CD4-positive, alpha-beta T cell treated with Interleukin-6 for 4 hours (primary cell): Measurements from ENCODE around the gene ARHGAP24.

Experiments used
- DNase-seq: peaks from one replicate; pipeline ENCODE4 v3.0.0-alpha.2; 2020; ENCODE audit warnings: mixed read lengths

Gene ARHGAP24

DNA sequence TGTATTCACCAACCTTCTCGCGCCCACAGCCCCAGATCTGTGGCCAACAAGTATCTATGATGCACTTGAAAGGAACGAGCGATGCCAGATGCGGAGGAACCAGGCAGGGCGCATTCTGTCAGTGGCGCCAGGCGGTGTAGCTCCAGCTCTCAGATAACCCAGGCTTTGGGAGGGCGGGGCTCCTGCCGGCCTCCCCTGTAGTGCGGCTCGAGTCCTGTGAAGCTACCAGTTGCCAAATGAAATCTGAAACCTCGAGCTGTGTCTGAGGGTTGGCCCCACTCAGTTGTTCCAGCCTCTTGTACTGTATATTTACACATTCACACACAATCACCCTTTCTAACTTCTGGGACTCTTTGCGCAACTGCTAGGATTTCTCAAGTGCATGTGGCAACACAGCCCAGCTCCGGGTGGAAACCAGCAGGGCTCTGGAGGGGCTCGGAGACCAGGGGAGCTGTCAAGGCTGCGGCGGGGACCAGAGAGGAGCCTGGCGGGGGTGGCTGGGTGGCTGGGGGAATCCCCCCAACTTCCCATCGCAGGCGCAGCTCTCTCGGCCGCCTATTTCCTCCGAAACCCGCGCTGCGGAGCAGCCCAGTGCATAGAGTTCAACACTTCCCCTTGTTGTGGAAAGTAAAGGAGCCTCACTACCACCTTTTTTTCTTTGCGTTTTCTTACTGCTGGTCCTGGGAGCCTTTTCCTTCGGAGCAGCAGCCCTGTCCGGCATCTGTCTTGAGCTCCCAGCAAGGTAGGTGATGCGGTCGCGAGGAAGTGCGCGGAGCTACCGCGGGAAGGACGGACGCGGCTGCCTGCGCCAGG is at the start of gene ARHGAP24:
Gene ARHGAP24 (plus strand): TSS at position 333 of the 813 bp plus-strand sequence.
- DNase-seq: no peak

DNA sequence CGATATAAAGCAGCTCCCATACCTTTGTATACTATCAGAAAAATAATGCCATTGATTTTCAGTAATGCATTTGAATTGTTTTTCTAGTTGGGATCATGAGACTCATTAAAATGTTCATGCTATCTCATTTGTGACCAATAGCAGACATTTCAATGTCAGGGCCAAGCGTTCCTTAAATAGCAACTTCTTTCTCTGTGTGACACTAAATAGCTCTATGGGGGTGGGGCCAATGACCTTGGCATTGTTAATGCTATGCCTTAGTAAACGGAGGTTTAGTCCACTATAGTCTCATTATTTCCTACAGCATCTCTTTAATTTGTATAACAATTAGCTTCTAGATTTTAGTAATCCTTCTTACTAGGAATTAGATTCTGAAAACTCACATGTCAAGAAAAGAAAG is 48.6 kb upstream of the ARHGAP24 start:
- DNase-seq: no peak

DNA sequence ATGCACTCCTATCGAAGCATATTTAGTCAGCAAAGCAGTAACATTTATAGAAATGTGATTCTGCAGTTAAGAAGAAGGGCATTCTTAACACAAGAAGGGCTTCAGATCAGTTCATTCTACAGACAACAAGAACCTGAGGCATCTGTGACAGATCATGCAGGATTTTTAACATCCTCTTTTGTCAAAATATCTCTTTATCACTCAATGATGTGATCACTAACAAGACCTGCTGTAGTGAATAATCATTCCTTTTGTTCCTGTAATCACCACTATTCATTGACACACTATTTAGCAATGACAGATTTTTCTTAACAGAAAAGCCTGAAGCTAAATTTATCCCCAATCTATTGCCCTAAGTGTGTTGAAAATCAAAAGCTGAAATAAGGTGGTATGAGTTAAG is 47.8 kb upstream of the ARHGAP24 start:
- DNase-seq: no peak

DNA sequence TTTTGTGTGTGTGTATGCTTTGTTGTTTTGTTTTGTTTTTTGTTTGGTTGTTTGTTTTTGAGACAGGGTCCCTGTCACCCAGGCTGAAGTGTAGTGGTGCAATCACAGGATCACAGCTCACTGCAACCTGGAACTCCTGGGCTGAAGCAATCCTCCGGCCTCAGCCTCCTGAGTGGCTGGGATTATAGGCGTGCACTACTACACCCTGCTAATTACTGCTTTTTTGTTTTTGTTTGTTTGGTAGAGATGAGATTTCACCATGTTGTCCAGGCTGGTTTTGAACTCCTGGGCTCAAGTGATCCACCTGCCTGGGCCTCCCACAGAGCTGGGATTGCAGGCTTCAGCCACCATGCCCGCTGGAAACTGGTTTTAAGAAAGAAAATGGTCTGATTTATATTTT is 44.7 kb upstream of the ARHGAP24 start:
- no peak for DNase-seq

DNA sequence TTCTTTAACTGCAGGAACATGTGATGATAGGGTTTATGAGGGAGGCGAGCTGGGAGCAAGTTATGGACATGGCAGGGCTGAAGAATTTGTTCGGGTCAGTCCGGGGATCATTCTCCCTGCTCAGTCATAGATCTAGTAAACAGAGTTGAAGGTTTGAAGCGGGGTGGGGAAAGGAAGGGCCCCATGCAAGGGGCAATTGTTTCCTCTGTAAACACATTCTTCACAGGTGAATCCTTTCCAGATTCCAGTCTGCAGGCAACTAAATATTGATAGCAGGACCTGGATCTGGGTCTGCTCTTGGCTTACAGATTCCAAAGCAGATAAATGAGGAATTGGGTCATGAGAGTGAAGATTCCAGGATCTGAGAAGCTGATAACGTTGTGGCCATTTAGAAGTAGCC is 44.3 kb upstream of the ARHGAP24 start:
- DNase-seq: no peak

DNA sequence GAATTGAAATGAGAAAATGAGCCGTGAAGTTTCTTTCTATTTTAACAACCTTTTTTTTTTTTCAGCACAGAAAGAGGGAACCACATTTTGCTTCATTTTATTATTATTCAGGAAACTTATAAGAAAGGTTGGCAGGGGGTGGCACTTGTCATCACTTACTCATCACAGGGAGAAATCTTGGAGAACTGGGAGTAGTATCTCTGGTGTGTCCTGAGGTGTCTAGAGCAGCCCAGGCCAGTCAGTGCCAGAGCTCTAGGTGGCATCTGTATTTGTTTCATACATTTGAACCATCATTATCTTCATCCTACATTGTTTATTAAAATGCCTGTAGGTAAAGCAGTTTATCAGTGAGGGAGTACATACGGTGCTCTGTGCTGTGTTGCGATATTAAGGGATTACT is 43.8 kb upstream of the ARHGAP24 start:
- no peak for DNase-seq

DNA sequence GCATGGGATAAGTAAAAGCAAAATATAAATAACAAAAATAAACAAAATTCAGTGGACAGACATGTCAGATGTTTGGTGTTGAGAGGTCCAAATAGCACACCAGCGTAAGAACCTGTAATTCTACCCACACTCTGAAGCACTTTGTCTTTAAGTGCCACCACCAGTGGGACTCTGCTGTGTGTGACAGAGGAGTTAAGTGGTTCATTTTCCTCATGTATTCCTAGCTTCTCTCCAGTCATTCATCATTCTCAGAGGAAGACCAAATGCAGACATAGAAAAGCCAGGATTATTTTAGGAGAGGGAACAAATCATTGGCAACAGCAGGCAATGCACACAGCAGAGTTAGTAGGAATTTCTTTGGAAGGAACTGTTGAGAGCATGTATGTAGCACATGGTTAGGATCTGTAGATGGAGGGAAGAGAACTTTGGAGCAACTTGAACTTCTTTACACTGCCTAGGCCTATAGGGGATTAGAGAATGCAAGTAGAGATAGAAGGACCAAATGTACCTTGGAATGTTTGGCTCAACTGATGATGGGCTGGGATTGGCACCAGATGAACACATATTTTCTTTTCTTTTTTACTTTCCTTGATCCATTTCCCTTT is 43.0 kb upstream of the ARHGAP24 start:
- DNase-seq: no peak

DNA sequence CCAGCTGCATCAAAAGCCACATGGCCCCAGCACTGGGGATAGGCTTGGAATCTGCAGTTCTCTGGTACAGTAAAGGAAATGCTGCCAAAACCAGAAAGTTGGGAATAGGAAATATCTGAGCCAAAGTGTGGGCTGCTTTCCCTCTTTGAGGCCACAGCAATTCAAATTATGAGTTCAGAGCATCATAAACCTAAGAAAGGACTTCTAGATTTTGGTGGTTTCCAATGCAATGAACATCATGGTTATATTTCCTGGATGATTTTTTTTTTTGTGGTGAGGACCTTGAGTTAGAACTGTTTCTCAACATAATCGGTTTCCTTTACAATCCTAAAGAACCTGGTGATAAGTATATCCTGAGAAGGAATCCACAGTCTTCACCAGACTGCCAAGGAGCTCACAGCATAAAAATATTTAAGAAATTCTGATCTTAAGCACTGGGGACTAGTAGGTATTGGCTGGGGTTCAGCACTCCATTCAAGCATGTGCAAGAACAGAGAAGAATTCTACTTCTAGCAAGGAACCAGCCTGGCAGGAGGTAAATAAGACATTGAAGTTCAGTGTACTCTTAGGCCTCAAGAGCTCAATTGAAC is 29.8 kb upstream of the ARHGAP24 start:
- DNase-seq: no peak

DNA sequence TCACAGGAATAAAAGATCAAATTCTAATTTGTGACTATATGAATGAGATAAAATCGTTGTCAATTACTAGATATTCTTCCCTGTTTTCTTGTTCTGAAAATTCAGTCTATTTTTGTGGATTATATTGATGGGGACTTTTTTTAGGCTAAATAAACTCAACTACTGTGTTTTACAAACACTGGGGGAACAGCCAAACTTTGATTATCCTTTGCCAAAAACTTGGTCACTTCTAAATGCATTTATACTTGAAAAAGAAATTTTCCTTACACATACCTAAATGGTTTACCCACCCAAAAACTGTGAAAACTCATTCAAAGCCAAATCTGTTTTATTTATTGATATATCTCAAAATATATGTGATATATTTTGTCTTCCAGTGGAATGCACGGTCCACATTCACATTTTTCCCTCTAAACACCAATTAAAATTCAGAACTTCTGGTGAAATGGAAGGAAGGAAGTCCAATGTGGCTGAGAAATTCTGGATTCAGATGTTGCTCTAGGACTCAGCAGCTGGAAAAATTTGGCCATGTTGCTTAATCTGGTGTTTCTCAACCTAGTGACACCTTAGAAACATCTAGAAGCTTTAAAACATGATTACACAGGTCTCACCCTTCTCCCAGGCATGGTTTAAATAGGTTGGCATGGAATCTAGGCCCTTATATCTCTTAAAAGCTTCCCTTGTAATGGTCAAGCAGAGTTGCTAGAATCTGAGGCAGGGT is 28.6 kb upstream of the ARHGAP24 start:
- no peak for DNase-seq

DNA sequence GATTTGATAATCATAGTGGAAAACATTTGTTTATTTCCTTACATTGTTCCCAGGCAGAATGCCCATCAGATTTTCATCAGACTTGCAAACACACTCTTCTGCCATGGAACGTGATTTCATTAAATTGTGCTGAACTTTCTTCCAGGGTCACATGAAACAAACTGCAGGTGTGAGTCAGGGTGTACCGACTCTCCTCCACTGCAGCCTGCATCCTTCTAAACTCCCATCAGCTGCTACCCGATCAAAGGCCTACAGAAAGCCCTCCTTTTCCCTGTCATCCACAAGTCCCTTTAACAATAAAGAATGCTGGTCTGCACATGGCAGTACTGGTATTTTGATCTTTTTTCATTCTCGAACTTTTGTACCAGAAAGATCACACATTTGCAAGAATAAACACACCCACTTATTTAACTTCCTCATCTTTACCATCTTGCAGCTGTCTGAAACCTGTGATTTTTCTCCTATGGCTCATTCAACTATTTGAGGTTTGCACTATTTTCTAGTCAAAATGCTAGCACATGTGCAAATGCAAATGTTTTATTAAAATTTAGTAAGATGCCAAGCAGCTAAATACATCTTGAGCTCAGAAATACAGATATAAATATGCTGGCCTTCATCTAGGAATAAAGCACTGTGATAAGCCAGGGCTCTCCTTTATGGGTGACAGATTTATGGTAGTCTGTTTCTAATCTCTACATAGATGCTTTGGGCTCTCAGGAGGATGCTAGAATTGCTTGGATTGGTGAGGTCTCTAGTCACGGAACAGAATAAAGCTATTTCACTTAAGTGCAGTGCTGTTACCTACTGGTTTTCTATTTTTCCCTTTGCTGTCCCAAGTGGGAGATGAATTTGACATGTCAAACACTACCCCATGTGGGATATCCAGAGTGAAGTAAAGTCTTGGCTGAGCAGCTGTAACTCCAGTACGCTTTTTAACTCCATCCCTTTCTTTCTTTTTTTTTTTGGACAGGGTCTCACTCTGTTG is 25.8 kb upstream of the ARHGAP24 start:
- DNase-seq: no peak

DNA sequence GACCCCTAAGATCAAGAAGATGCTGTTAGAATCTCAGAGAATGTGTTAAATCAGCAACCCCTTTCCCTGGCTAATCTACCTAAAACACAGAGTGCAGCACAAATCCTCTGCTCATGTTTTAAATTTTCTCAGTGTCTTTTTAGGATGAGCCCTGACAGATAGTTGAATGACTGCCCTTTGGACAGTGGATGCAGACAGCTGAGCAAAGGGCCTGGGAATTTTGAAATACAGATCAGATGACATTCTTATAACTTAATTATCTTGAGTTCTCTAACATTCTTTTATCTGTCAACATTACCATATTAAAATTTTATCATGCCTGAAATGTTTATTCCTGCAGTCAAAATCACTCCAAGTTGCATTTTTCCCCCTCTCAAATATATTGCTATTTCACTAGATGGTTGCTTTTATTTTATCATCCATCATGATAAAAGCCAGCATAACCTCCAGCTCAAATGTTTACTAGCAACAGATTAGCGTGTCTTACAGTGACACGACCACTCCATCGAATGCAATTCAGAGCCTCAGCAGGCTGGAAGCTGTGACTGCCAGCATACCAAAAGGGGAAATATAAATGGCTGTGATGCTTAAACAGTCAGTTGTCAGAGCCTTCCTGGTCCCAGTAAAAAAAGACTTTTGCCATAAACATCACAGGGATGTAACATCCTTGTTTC is 22.8 kb upstream of the ARHGAP24 start:
- DNase-seq: no peak

DNA sequence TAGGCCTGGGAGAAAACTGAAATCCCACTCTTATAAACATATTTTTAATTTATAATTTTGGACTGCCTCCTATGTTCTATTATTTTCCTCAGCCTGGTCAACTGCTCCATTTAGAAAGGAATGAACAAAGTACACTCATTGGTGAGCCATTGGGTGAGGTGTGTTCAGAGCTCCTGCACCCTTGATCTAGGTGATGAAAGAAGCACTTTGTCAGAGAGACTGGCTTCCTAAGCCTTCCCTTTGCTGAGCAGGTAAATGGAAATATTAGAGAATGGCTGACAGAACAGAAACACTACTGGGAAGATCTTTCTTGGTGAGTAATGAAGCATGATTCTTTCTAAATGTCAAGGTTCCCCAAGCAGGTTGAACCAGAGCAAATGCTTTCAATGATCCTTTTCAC is 19.0 kb upstream of the ARHGAP24 start:
- DNase-seq: no peak

DNA sequence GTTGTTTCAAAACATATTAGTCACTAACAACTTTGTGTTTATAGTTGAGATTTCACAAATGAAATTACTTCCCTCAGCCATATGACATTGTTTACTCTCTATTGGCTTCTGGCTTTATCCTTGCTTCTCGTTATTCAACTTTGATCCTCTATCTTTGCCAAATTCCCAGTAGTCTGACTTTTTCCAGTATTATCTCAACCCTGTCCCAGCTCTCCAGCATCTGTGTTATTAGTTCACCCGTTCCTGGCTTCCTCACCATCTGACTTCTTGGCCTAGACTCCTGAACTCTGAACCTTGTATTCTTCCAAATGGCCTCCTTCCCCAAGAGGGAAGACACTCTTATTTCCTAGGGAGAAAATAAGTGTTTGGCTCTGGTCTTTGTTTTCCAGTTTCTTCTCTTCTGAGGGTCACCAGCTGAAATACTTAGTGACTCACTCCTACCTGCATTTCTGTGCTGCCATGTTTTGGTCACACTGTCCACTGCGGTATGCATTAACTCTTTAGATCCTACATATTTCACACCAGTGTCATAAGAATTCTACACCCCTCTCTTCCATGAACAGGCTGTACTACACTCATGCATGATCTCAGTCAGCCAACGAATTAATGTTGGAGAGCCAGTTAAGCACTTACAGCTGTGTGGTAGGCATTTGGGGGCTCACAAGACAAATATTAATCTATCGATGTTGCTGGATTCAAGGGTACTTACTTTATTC is 17.0 kb upstream of the ARHGAP24 start:
- DNase-seq: no peak

DNA sequence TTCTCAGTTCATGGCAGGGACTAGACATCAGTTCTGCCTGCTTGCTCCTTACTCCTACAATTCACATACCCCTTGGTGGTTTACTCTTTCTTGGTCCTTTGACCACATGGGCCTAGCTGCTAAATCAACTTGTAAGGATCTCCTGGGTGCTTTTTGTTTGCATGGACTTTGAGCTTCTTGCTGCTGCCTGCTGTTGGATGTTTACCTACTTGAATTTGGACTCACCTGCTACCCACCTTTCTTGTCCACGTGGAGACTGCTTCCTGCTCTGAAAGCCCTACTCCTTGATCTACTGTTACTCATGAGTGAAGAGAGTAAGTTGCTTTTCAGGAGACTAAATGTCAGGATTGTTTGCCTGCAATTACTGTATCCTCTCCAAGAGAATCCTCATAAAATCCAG is 15.2 kb upstream of the ARHGAP24 start:
- no peak for DNase-seq

DNA sequence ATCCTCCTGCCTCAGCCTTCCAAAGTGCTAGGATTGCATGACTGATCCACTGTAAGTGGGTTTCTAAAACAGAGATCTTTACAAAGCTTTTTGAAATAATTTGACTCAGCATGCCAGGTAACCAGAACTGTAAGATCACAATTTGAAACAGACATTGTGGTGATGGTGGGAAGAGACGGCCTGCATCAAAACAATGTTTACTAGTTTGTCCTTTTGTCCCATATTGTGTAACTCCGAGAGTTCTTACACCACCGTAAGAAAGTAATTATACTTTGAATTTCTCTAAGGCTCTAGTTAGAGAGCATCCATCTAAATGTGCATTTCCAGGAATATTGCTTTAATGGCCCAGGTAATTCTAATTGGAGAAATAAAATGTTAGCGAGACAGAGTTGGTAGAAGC is 594 bp upstream of the ARHGAP24 start:
- DNase-seq: no peak

DNA sequence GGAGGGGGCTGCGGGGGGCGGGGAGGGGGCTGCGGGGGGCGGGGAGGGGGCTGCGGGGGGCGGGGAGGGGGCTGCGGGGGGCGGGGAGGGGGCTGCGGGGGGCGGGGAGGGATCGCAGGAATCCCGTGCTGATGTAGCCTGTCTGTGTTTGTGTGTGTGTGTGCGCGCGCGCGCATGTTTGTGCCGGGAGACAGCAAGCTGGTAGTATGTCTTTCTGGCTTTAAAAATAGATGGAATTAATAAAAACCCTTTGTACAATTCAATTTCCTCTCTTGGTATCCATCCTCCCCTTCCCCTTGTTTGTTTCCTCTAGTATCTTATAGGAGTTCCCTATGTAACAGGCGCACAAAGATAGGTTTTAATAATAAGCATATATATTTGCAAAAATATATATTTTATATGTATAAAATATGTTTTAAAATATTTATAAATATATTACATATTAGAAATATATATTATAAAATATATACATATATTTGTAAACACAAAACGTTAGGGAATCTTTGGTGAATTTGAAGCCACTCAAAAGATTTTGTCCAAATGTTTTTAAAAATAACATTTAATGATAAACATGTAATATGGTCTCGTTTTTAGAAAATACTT is 782 bp downstream of the ARHGAP24 start:
- no peak for DNase-seq

DNA sequence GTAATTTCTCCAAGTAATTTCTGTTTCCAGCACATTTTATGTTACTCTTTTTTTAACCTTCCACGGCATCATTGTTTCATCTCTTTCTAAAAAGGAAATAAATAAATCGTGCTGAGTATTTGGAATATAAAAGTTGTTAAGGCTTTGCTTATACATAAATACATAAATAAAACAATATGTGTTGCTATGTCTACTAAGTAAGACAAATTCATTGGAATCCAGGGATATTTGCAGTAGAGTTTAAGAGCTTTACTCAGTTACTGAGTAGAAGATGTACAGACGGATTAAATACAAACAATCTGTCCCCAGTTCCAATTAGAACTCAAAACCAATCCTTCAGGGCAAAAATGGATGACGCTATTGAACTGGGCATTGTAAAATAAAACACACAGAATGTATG is 1.4 kb downstream of the ARHGAP24 start:
- DNase-seq: no peak

DNA sequence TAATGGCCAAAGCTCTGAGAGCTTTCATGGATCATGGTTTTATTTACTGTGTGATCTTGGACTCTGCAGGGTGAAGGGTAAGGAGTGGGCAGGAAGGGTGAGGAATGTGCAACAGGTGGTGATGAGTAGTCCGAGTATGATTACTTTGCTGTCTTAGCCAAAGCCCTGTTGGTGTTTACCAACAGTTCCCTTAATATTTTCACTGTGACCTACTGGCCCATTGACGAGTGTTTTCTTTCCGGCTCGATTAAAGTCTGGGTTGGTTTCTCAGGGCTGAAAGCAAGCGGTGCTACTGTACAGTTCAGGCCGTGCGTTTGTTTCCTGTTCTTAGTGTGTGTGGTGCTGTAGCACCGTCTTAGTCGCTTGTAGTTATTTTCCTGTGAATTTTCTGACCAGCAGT is 2.6 kb downstream of the ARHGAP24 start:
- no peak for DNase-seq

DNA sequence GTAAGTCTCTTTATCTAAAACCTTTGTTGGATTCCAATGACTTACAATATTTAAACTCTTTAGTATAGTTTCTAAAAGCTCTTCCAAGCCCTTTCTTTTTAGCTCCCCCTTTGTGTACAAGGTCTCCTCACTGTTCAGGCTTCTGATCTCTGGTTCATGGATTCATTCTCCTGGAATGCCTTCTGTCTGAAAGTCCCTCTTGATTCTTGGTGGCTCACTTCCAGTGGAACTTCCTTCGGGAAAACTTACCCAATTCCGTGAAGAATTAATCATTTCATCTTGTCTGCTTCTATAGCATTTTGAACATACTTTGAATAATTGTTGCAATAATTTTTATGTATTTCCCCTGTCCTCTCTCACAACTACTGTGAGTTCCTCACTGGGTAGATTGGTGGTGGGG is 3.6 kb downstream of the ARHGAP24 start:
- no peak for DNase-seq

DNA sequence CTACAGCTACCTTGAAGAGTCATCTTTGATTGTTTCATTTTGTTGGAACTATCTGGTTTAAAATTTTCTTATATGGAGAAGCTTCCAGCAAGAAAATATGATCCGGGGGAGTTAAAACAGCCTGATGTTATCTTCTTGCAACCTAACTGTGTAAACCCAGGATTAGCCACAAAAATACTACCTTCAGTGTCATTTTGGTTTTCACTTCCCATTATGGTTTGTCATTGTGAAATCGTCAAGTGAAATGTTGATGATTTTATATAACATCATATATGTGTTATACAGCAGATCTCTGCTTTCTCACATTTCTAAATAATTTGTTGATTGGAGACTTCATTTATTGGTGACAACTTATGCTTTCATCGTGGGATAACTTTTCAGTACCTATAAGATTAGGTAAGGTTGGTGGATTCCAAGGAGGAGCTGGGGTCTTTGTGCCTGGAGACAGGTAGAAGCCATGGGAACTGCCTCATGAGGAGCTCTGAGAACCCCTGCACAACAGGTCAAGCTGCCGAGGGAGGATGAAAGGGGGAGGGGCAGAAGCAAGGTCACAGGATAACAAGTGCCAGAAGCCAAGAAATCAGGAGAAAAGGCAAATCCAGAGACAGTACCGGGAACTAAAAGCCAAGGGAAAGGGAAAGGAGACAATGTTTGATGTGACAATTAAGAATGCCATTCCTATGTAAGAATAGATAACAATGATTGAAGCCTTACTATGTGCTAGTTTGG is 7.2 kb downstream of the ARHGAP24 start:
- DNase-seq: no peak
